HEK293 (cell line): ENCODE measurements around the gene POLH.
A peak's percentile ranks its signal among the peaks of the same experiment; 100 is the strongest.

ENCODE experiments used
- CTCF ChIA-PET: fragments of 350-600 bp; formaldehyde crosslinking; extraction: SDS; loops from one replicate; lab custom pipeline; 2021; ENCODE audit warnings: antibody characterized with exemption; lab: Yijun Ruan, JAX
- POLR2A ChIA-PET: fragments of 300-600 bp; formaldehyde crosslinking; extraction: SDS; loops from one replicate; lab custom pipeline; 2020; ENCODE audit warnings: antibody characterized with exemption, inconsistent platforms; lab: Yijun Ruan, JAX
- H3K27ac ChIP-seq: fragments of 200-500 bp; sonication (Bioruptor generic); 2 replicates; pipeline ENCODE4 v1.5.1; 2014; ENCODE audit warnings: low read depth, low read length, control low read depth, inconsistent platforms; ENCODE audit errors: extremely low read depth
- H3K36me3 ChIP-seq, 2 experiments: fragments of 200-500 bp in 1 of 2; sonication (Bioruptor generic) in 1 of 2; 1 replicate in 1 of 2; 2 replicates in 1 of 2; pipeline ENCODE4 v1.5.1; 2014 to 2017; ENCODE audit warnings: inconsistent platforms in 2 of 2, low read length in 2 of 2; ENCODE audit not compliant: control insufficient read depth in 2 of 2, insufficient read depth in 1 of 2
- H3K4me1 ChIP-seq: fragments of 200-500 bp; sonication (Bioruptor generic); 2 replicates; pipeline ENCODE4 v1.5.1; 2014; ENCODE audit warnings: mild to moderate bottlenecking, low read length, inconsistent platforms; ENCODE audit not compliant: control insufficient read depth, insufficient read depth
- H3K4me3 ChIP-seq: 2 replicates; pipeline ENCODE4 v1.5.1; 2011; ENCODE audit warnings: low read depth, mild to moderate bottlenecking, control low read depth, low read length, moderate library complexity
- H3K9me3 ChIP-seq: fragments of 200-500 bp; sonication (Bioruptor generic); 2 replicates; pipeline ENCODE4 v1.5.1; 2014; ENCODE audit warnings: low read depth, low read length, inconsistent platforms; ENCODE audit not compliant: control insufficient read depth, insufficient read depth
- GFI1B ChIP-seq: fragments of 450-650 bp; formaldehyde crosslinking; IDR thresholded peaks from 2 replicates; pipeline ENCODE4 v1.5.1; 2016; ENCODE audit warnings: missing biosample characterization, missing genetic modification characterization
- INSM2 ChIP-seq: fragments of 450-650 bp; formaldehyde crosslinking; IDR thresholded peaks from 2 replicates; pipeline ENCODE4 v1.5.1; 2016; ENCODE audit warnings: missing biosample characterization, missing genetic modification characterization
- KLF9 ChIP-seq: fragments of 450-650 bp; formaldehyde crosslinking; IDR thresholded peaks from 2 replicates; pipeline ENCODE4 v1.5.1; 2016; ENCODE audit warnings: missing biosample characterization, missing genetic modification characterization, low read depth
- MEIS1 ChIP-seq: sonication (generic); formaldehyde crosslinking; IDR thresholded peaks from 2 replicates; pipeline ENCODE4 v1.8.1; 2022; ENCODE audit warnings: missing genetic modification reagents, mild to moderate bottlenecking, borderline replicate concordance
- MZF1 ChIP-seq: fragments of 450-650 bp; formaldehyde crosslinking; IDR thresholded peaks from 2 replicates; pipeline ENCODE4 v1.5.1; 2017; ENCODE audit warnings: missing biosample characterization, missing genetic modification characterization, borderline replicate concordance
- REPIN1 ChIP-seq: fragments of 450-650 bp; formaldehyde crosslinking; IDR thresholded peaks from 2 replicates; pipeline ENCODE4 v1.5.1; 2017; ENCODE audit warnings: missing biosample characterization, missing genetic modification characterization, low read depth
- SCRT2 ChIP-seq: fragments of 450-650 bp; formaldehyde crosslinking; IDR thresholded peaks from 2 replicates; pipeline ENCODE4 v1.5.1; 2016; ENCODE audit warnings: missing biosample characterization, missing genetic modification characterization
- ZBTB21 ChIP-seq: fragments of 450-650 bp; formaldehyde crosslinking; IDR thresholded peaks from 2 replicates; pipeline ENCODE4 v1.5.1; 2017; ENCODE audit warnings: missing biosample characterization, missing genetic modification characterization
- ZBTB48 ChIP-seq: fragments of 450-650 bp; formaldehyde crosslinking; IDR thresholded peaks from 2 replicates; pipeline ENCODE4 v1.5.1; 2016; ENCODE audit warnings: missing biosample characterization, missing genetic modification characterization
- ZBTB8A ChIP-seq: fragments of 450-650 bp; formaldehyde crosslinking; IDR thresholded peaks from 2 replicates; pipeline ENCODE4 v1.5.1; 2016; ENCODE audit warnings: missing biosample characterization, missing genetic modification characterization
- ZEB2 ChIP-seq: fragments of 450-650 bp; formaldehyde crosslinking; IDR thresholded peaks from 2 replicates; pipeline ENCODE4 v1.5.1; 2016; ENCODE audit warnings: missing biosample characterization, missing genetic modification characterization
- ZFP3 ChIP-seq: fragments of 450-650 bp; formaldehyde crosslinking; IDR thresholded peaks from 2 replicates; pipeline ENCODE4 v1.5.1; 2016; ENCODE audit warnings: low read depth, missing biosample characterization, missing genetic modification characterization
- ZFP37 ChIP-seq: fragments of 450-650 bp; formaldehyde crosslinking; IDR thresholded peaks from 2 replicates; pipeline ENCODE4 v1.5.1; 2016; ENCODE audit warnings: missing biosample characterization, missing genetic modification characterization
- ZFP69B ChIP-seq: fragments of 450-650 bp; formaldehyde crosslinking; IDR thresholded peaks from 2 replicates; pipeline ENCODE4 v1.5.1; 2016; ENCODE audit warnings: missing biosample characterization, missing genetic modification characterization
- ZNF10 ChIP-seq: fragments of 450-650 bp; formaldehyde crosslinking; IDR thresholded peaks from 2 replicates; pipeline ENCODE4 v1.5.1; 2017; ENCODE audit warnings: missing biosample characterization, missing genetic modification characterization
- ZNF121 ChIP-seq: fragments of 450-650 bp; formaldehyde crosslinking; IDR thresholded peaks from 2 replicates; pipeline ENCODE4 v1.5.1; 2016; ENCODE audit warnings: missing biosample characterization, missing genetic modification characterization
- ZNF155 ChIP-seq: fragments of 450-650 bp; formaldehyde crosslinking; IDR thresholded peaks from 2 replicates; pipeline ENCODE4 v1.5.1; 2016; ENCODE audit warnings: missing biosample characterization, missing genetic modification characterization
- ZNF2 ChIP-seq: fragments of 450-650 bp; formaldehyde crosslinking; IDR thresholded peaks from 2 replicates; pipeline ENCODE4 v1.5.1; 2016; ENCODE audit warnings: missing biosample characterization, missing genetic modification characterization
- ZNF24 ChIP-seq: fragments of 450-650 bp; formaldehyde crosslinking; IDR thresholded peaks from 2 replicates; pipeline ENCODE4 v1.5.1; 2016; ENCODE audit warnings: missing biosample characterization, missing genetic modification characterization
- ZNF335 ChIP-seq: fragments of 450-650 bp; formaldehyde crosslinking; conservative IDR thresholded peaks from 2 replicates; pipeline ENCODE4 v1.5.1; 2016; ENCODE audit warnings: missing biosample characterization, missing genetic modification characterization
- ZNF639 ChIP-seq: fragments of 450-650 bp; formaldehyde crosslinking; IDR thresholded peaks from 2 replicates; pipeline ENCODE4 v1.5.1; 2016; ENCODE audit warnings: missing biosample characterization, missing genetic modification characterization
- ZNF658 ChIP-seq: fragments of 450-650 bp; formaldehyde crosslinking; IDR thresholded peaks from 2 replicates; pipeline ENCODE4; 2016; ENCODE audit warnings: missing biosample characterization, missing genetic modification characterization
- ZNF660 ChIP-seq: fragments of 450-650 bp; IDR thresholded peaks from 2 replicates; pipeline ENCODE4 v1.5.1; 2018; ENCODE audit warnings: missing biosample characterization, mild to moderate bottlenecking, missing genetic modification characterization
- ZNF701 ChIP-seq: fragments of 450-650 bp; formaldehyde crosslinking; IDR thresholded peaks from 2 replicates; pipeline ENCODE4 v1.5.1; 2016; ENCODE audit warnings: missing biosample characterization, missing genetic modification characterization
- ZNF777 ChIP-seq: fragments of 450-650 bp; formaldehyde crosslinking; IDR thresholded peaks from 2 replicates; pipeline ENCODE4 v1.5.1; 2017; ENCODE audit warnings: missing biosample characterization, missing genetic modification characterization, borderline replicate concordance
- TF ChIP-seq, protein P1 (sequence below): fragments of 450-650 bp; formaldehyde crosslinking; IDR thresholded peaks from 2 replicates; pipeline ENCODE4 v1.5.1; 2017; ENCODE audit warnings: missing biosample characterization, mild to moderate bottlenecking, missing genetic modification characterization, moderate library complexity

The POLH gene

DNA sequence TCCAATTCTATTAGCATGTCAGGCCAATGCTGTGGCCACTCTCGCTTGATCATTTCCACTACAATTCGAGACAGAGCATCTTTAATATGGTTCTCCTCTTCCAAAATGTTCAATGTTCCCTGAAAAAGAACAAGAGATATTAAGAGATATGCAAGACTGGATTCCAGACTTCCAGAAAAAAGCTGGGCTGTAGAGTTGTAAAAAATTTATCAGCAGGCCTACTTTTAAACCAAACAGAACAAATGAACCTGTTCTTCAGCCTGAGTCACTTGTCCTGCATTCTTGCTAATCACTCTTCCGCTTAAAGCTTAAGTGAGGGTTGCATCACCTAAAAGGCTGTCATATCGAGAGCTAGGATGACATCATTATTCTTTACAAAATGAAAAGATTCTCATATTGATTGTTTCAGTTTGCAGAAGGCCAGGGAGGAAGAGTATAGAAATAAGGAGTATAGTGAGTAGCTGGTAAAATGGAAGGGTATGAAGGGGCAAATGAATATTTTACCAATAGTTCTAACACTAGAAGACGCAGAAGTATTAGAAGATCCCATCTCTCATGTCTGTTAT is 5.0 kb upstream of the POLH start (continued):
- peak; percentile 51; the same call in 1 of the 2 replicates for TF ChIP-seq INSM2 (tag by site-specific recombination)
- peak; percentile 76 for TF ChIP-seq ZBTB21 (tag by site-specific recombination)
- peak; percentile 98 for TF ChIP-seq ZNF660 (tag by site-specific recombination)
- no peak for TF ChIP-seq ZNF777 (tag by site-specific recombination)
- TF ChIP-seq ZNF639 (tag by site-specific recombination): 0 out of 2 replicates have a peak, but pooled peaks have one; percentile 52
- TF ChIP-seq REPIN1: no peak
- peak; percentile 90 for TF ChIP-seq ZNF24 (tag by site-specific recombination)

DNA sequence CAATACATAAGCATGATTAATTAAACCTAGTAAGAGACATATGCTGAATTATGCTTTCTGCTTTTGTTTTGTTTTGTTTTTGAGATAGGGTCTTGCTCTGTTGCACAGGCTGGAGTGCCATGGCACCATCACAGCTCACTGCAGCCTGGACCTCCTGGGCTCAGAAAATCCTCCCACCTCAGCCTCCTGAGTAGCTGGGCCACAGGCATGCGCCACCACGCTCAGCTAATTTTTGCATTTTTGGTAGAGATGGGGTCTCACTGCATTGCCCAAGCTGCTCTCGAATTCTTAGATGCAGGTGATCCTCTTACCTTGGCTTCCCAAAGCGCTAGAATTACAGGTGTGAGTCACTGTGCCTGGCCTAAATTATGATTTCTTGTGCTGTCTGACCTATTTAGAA is 4.0 kb upstream of the POLH start:
- CTCF ChIA-PET: interaction anchor here (0.7 to 1.6 kb wide), 2 partner anchors 14 to 507 kb away, joined by 3 to 4 read pairs; no protein-coding TSS in a partner anchor
- H3K4me1 ChIP-seq: no peaks in the 10 kb centered on the region
- no peak for TF ChIP-seq ZFP3 (tag by site-specific recombination)
- TF ChIP-seq ZNF121: peak; percentile 98
- no peak overlapping the region for H3K4me3 ChIP-seq
- no peaks in the 10 kb centered on the region for H3K9me3 ChIP-seq
- H3K27ac ChIP-seq: no peak overlapping the region
- peaks cover 57 to 59% of the 10 kb centered on the region in 2 experiments for H3K36me3 ChIP-seq
- POLR2A ChIA-PET: interaction anchor here (1.1 to 1.5 kb wide), 3 partner anchors 13 to 53 kb away, joined by 3 to 4 read pairs (median 4); no protein-coding TSS in a partner anchor

GRCh38 chr6:43575105-43575771 is 747 bp upstream of the POLH start:
- ChIA-PET POLR2A (interaction anchor here (0.6 to 3.7 kb wide), 21 partner anchors 9 to 521 kb away, joined by 3 to 40 read pairs (median 4); partner anchors contain the start of genes CUL7, GTPBP2, KLC4 and MRPL2), CTCF (interaction anchor here (0.6 to 1.5 kb wide), 7 partner anchors 10 to 1366 kb away, joined by 3 to 5 read pairs (median 3); no protein-coding TSS in a partner anchor)
- Histone ChIP-seq H3K9me3 (no peaks in the 10 kb centered on the region), H3K4me1 (0 out of 2 replicates have a peak, but pooled peaks cover 4% of the 10 kb centered on the region), H3K27ac (peak overlapping the region; percentile 88), H3K36me3 (peaks cover 26 to 35% of the 10 kb centered on the region in 2 experiments), H3K4me3 (peak overlapping the region; percentile 98)
- no peak for TF ChIP-seq ZNF10 (tag by site-specific recombination)
- no peak for TF ChIP-seq GFI1B (tag by site-specific recombination)
- TF ChIP-seq ZBTB21 (tag by site-specific recombination): 0 out of 2 replicates have a peak, but pooled peaks have one; percentile 17
- no peak for TF ChIP-seq SCRT2
- TF ChIP-seq MEIS1 (CRISPR knock-in tag): no peak
- TF ChIP-seq ZNF335 (tag by site-specific recombination): peak; percentile 99
- TF ChIP-seq KLF9 (tag by site-specific recombination): peak; percentile 79
- TF ChIP-seq INSM2 (tag by site-specific recombination): no peak
- peak; percentile 98 for TF ChIP-seq ZBTB48 (tag by site-specific recombination)
- TF ChIP-seq ZNF701 (tag by site-specific recombination): 0 out of 2 replicates have a peak, but pooled peaks have one; percentile 16
- peak; percentile 76 for TF ChIP-seq ZEB2 (tag by site-specific recombination)
- TF ChIP-seq MZF1: peak; percentile 54; the same call in 1 of the 2 replicates
- TF ChIP-seq ZFP37 (tag by site-specific recombination): peak; percentile 84
- TF ChIP-seq ZNF155 (tag by site-specific recombination): no peak
- TF ChIP-seq ZBTB8A (tag by site-specific recombination): peak; percentile 83
- TF ChIP-seq ZFP69B (tag by site-specific recombination): peak; percentile 63; the same call in 1 of the 2 replicates
- TF ChIP-seq ZNF24 (tag by site-specific recombination): peak; percentile 35; the same call in 1 of the 2 replicates
- TF ChIP-seq ZNF777 (tag by site-specific recombination): no peak
- TF ChIP-seq ZNF2: peak; percentile 94; the same call in 1 of the 2 replicates
- TF ChIP-seq, protein P1, sequence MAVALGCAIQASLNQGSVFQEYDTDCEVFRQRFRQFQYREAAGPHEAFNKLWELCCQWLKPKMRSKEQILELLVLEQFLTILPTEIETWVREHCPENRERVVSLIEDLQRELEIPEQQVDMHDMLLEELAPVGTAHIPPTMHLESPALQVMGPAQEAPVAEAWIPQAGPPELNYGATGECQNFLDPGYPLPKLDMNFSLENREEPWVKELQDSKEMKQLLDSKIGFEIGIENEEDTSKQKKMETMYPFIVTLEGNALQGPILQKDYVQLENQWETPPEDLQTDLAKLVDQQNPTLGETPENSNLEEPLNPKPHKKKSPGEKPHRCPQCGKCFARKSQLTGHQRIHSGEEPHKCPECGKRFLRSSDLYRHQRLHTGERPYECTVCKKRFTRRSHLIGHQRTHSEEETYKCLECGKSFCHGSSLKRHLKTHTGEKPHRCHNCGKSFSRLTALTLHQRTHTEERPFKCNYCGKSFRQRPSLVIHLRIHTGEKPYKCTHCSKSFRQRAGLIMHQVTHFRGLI (tag by site-specific recombination): no peak
- no peak for TF ChIP-seq ZNF658 (tag by site-specific recombination)
